ENCODE data around the gene ANXA4.

GRCh38 chr2:69733342-69734034 is 8.4 kb upstream of the ANXA4 start:
- TF ChIP-seq CTCF (IDR thresholded peaks at IDR 0.05; ENCODE audit: insufficient read depth, low read length), result no peak
- TF ChIP-seq GABPA (IDR thresholded peaks at IDR 0.05; ENCODE audit: low read depth), result no peak
- TF ChIP-seq POLR2AphosphoS5 (IDR thresholded peaks at IDR 0.05; ENCODE audit: low read depth), result no peak
- no peak for TF ChIP-seq REST (IDR thresholded peaks at IDR 0.05; ENCODE audit: insufficient replicate concordance, low read depth)
- no peak for TF ChIP-seq SPI1 (IDR thresholded peaks at IDR 0.05; ENCODE audit: borderline replicate concordance, low read depth)
